Midbrain (tissue), 1 donor: ENCODE results near the gene FAM169A.
"Not testable (repeated sequence)": the region's sequence is repeated elsewhere in the genome, so short reads cannot be mapped to it uniquely, and the experiment has no call there.

Experiments used
- DNase-seq: peaks from one replicate; lab custom pipeline; 2025; lab: John Stamatoyannopoulos, UW

FAM169A gene

GRCh38 chr5:74798977-74799911 lies 66.9 kb downstream of the FAM169A start:
- DNase-seq: peak; percentile 65

GRCh38 chr5:74791669-74792068 lies 74.5 kb downstream of the FAM169A start:
- DNase-seq: not testable (repeated sequence)

DNA sequence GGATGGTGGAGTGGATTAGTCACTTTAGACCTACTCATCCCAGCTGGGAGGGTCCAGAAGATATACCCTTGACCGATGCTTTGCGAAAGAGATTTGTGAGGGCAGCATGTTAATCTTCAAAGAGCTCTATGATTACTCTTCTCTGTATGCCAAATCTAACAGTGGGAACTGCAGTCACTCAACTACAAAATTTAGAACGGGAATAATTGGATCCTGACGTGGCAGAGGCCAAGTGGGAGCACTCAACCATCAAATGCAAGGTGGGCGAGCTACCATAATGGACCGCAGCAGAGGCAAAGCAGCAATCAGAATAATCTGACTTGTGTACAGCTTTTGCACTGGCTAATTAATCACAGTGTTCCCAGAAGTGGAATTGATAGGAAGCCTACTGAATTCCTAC lies 78.8 kb downstream of the FAM169A start:
- DNase-seq: no peak

DNA sequence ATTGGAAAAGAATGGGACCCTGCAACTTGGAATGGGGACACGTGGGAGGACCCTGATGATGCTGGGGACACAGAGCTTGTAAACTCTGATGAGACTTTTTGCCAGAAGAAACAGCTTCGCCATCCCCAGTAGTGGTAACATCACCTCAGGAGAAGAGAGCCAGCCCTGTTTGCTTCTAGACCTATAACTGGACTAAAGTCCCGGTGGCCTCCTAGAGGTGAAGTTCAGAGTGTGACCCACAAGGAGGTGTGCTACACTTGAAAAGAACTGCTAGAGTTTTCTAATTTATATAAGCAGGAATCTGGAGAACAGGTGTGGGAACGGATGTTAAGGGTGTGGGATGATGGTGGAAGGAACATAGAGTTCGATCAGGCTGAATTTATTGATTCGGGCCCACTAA lies 79.3 kb downstream of the FAM169A start:
- no peak for DNase-seq

DNA sequence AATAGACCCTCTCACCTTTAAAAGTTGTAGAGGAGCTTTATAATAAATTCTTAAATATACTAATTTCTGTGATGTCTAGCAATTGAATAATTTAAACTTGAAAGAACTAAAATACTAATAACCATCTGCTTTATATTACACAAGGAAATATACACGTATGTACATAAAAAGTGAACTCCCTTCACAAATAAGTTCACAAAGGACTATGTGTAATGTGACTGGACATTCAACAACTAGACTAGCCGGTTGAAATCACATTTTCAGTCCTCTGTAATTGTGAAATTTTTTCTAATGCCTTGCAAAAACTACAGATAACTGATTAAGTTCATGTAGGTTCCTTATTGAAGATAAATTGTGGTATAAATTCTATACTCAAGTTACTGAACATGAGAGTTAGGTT lies 87.6 kb downstream of the FAM169A start:
- DNase-seq: no peak

DNA sequence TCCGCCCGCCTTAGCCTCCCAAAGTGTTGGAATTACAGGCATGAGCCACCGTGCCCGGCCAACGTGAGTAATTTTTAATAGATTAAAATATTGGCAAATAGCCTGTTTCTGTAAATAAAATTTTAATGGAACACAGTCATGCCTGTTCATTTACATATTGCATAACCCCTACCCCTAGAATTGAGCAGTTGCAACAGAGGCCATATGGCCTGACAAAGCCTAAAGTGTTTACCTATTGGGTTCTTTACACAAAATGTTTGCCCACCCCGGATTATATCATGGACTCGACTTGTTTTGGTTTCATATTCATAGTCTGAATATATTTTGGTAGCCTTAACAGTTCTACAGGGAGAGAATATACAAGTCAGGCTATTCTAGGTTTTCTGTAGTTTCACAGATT lies 93.8 kb downstream of the FAM169A start:
- no peak for DNase-seq

- DNase-seq: no peak
Measured at GRCh38 chr5:74767579-74767913, 98.6 kb downstream of the FAM169A start.

GRCh38 chr5:74766849-74767578 lies 99.2 kb downstream of the FAM169A start, which contains the start of the genes GFM2 and NSA2:
Gene GFM2 (minus strand): TSS chr5:74767117. CDS start chr5:74763742, 3,375 bp downstream.
Gene NSA2 (plus strand): TSS chr5:74767249. CDS start chr5:74767361, 112 bp downstream.
- DNase-seq: peak; percentile 97

DNA sequence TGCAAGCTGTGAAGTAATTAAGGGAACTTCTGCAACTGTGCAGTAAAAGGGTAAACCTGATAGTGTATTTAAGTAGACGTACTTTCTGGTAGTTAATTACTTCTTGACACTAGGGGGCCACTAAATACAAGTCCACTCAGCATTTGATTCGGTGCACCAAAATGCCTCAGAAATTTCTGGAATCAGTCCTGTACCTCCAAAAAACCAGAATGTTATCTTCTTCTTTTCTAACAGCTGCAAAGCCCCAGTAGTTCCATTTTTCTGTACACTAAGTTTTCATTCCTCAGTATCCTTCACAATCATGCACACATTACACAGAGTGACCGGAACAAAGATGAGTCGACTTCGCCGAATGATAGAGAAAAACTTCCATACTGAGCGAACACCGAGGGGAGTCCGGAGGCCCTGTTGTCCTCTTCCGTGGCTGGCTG lies 99.8 kb downstream of the FAM169A start:
- DNase-seq: peak; percentile 40

DNA sequence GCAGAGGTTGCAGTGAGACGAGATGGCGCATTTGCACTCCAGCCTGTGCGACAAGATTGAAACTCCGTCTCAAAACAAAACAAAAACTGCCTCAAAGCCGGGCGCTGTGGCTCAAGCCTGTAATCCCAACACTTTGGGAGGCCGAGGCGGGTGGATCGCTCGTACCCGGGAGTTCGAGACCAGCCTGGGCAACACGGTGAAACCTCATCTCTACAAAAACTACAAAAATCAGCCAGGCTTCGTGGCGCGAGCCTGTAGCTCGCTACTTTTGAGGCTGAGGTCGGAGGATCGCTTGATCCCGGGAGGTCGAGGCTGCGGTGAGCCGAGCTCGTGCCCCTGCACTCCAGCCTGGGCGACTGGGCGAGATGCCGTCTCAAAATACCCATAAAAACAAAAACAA lies 100.3 kb downstream of the FAM169A start:
- DNase-seq: no peak

DNA sequence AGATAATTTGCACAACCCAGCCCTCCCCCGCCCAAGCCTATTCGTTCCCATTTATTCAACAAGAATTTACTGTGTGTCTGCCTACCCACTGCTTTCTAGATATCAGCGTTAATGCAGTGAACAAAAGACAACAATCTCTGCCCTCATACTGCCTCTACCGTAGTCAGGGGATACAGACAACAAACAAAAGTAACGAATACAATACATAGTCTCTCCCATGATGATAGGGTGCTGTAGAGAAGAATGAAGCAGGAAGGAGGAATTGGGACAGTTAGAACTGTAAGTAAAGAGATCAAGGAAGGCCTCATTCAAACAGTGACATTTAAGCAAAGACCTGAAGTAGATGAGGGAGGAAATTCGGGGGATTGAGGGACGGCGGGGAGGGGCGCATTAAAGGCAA lies 101.0 kb downstream of the FAM169A start:
- no peak for DNase-seq

DNA sequence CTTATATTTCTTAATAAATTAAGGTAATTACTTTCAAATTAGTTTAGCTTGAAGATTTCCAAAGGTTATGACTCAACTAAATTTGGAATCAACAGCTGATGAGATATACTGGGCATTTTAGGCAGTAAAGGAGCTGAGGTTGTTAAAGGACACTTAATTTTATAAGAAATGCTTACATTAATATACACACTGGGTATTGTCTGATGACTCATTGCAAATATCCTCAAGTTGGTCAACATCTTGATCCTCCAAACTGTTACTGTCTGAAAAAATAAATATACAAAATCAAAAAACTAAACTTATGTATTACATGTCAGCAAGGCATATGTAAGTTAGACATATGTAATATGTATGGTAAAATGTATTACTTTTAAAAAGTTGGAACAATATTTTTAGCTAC lies 102.7 kb downstream of the FAM169A start:
- no peak for DNase-seq

GRCh38 chr5:74762599-74762998 lies 103.6 kb downstream of the FAM169A start:
- DNase-seq: no peak

DNA sequence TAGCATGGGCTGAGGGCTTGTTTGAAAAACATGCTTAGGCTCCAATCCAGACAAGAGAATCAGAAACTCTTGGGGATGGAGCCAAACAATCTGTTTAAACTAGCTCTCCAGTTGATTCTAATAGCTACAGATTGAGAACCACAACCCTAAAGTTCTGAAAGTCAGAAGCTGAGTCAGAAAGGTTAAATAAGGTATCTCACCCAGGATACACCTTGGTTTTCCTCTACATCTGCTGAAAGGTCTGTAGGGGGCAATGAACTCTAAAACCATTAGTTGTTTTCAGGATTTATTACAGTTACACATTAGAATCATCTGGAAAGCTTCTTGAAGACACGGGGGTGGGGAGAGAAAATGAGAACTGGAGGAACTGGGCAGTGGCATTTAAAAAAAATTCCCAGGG lies 104.9 kb downstream of the FAM169A start:
- DNase-seq: no peak

DNA sequence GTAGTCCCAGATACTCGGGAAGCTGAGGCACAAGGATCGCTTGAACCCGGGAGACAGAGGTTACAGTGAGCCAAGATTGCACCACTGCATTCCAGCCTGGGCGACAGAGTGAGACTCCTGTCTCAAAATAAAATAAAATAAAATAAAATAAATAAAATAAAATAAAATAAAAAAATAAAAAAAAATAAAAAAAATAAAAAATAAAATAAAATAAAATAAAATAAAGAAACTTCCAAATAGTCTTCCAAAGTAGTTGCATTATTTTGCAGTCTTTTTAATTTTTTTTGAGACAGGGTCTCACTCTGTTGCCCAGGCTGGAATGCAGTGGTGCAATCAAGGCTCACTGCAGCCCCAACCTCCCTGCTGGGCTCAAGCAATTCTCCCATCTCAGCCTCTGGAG lies 117.4 kb downstream of the FAM169A start:
- DNase-seq: not testable (repeated sequence)

DNA sequence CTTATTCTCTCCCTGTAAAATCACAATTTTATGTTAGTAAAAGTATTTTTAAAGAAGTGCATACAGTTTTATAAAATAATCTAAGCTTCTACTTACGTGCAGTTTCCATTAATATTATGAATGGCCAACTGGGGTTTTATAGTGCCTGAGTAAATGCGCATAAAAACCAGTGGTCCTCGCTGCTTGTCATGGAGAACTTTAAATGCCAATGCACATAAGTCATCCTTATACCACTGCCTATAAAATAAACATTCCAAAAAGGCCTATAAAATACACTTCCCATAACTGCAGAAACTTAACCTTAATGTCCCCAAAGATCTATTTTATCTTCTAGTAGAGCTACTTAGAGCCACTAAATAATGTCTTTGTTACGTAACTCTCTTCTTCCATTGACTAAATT lies 127.8 kb downstream of the FAM169A start:
- DNase-seq: no peak

DNA sequence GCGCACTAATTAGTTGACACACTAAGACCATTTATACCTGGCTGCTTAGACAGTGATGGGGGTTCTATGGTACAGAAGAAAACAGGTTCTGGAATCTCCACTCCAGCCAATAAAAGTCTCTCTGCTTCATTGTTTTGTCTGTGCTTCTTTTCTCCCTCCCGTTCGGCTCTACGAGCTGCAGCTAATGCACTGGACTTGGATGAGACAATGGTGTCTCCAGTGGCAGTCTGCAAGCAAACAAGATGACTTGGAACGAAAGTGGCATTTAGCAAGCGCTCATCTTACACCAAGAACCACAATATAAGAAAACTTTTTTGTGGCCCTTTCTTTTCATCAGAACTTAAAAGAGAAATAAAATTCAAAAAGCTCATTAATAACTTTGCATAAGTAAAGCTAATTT lies 129.4 kb downstream of the FAM169A start:
- DNase-seq: peak; percentile 41
